Activated gamma-delta T cell (primary cell): ENCODE data around the gene TXNRD1.
"Not testable (repeated sequence)": the region's sequence is repeated elsewhere in the genome, so short reads cannot be mapped to it uniquely, and the experiment has no call there.

Experiments used
- DNase-seq: peaks from one replicate; lab custom pipeline; 2025; lab: John Stamatoyannopoulos, UW
- total RNA-seq, 2 donors: gene quantifications; one replicate each; lab custom pipeline; 2026; lab: John Stamatoyannopoulos, UW

The TXNRD1 gene
- total RNA-seq, result 164 to 348 reads per million in 2 donors

- DNase-seq, result peak; percentile 60
Observed at GRCh38 chr12:104215638-104216297, at the start of gene TXNRD1. Gene TXNRD1, plus strand, starts transcription at chr12:104215779. Its CDS starts 24 bp downstream, at chr12:104215803.

- DNase-seq, result no peak
Observed at GRCh38 chr12:104165801-104166200, 49.8 kb upstream of the TXNRD1 start.

- no peak for DNase-seq
Observed at GRCh38 chr12:104166465-104166864, 49.1 kb upstream of the TXNRD1 start.

DNA sequence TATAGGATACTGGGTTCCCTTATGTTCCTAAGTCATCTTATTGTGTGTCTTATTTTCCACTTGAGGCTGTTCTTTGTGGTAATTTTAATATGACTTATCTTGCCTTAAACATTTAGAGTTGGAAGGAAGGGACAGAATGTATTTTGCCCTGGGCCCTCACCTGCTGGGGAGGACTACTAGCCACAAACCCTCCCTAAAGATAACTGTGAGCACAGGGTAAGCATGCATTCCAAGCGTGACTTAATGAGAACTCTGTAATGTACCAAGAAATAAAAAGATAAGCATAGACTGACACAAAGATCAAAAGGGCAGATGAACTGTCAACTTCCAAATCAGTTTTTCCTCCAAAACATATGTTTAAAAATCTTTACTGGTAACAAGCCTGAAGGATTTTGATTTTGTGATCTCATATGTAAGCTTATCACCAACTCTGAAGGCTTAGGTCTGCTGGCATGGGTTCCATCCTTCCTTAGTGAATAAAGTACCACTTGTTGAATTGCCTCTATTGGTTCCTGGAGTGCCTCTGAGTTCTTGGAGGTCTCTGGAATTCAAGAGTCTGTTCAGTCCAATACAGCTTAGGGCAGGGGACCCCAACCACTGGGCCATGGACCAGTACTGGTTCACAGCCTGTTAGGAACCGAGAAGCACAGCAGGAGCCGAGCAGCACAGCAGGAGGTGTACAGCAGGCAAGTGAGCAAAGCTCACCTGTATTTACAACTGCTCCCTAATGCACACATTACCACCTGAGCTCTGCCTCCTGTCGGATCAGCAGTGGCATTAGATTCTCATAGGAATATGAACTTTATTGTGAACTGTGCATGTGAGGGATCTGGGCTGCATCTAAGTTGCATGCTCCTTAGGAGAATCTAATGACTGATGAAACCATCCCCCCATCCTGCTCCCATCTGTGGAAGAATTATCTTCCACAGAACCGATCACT, 47.8 kb upstream of the TXNRD1 start:
- no peak for DNase-seq

DNA sequence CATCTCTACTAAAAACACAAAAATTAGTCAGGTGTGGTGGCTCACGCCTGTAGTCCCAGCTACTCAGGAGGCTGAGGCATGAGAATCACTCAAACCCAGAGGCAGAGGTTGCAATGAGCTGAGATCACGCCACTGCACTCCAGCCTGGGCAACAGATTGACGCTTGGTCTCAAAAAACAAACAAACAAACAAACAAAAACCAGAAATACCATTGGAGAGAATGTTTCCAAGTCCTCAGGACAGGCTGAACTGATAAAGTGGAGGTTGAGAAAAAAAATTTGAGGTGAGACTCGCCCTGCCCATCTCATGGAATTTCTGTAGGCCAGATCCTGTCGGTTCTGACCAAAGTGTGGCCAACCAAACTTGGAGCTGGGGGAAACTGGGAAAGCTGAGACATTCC, 47.0 kb upstream of the TXNRD1 start:
- DNase-seq, result no peak

- DNase-seq, result no peak
Observed at GRCh38 chr12:104171785-104172569, 43.6 kb upstream of the TXNRD1 start.

DNA sequence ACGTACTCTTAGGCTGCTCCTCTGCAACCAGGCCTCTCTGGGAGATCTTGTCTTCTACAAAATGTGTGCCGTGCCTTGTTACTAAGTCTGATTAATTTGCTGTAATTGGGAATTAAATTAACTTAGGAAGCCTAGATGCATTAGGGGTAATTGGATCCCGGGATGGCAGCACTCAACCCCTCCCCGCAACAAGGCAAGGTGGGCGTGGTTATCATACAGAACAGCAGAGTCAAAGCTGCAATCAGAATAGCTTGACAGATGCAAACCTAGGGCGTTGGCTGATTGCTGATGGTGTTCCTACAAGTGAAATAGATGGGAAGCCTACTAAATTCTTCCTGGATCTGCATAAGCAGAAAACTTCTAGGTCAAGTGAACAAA, 43.0 kb upstream of the TXNRD1 start:
- no peak for DNase-seq

DNA sequence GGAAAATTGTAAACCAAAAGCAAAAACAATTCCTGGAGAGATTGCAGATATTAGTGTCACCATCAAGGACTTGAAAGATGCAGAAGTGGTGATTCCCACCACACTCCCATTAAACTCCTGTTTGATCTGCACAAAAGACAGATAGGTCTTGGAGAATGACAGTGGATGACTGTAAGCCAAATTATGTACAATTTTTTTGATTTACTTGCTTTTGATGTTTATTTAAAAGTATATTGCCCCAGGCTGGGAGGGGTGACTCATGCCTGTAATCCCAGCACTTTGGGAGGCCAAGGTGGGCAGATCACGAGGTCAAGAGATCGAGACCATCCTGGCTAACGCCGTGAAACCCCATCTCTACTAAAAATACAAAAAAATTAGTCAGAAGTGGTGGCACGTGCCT, 41.8 kb upstream of the TXNRD1 start:
- DNase-seq, result not testable (repeated sequence)

- no peak for DNase-seq
Observed at GRCh38 chr12:104175726-104176247, 39.8 kb upstream of the TXNRD1 start.

DNA sequence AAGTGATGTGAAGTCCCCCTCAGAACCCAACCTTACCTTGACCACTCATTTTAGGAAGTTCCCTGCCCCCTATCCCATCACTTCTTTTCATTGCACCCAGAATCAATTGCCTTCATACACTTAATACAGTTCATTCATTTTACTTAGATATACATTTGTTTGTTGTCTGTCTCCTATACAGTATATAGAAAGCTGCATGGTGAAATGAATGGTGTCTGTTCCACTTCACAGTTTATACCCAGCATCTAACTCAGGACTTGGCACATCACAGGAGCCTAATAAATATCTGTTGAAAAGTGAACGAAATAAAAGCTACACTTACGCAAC, 38.3 kb upstream of the TXNRD1 start:
- DNase-seq, result no peak

DNA sequence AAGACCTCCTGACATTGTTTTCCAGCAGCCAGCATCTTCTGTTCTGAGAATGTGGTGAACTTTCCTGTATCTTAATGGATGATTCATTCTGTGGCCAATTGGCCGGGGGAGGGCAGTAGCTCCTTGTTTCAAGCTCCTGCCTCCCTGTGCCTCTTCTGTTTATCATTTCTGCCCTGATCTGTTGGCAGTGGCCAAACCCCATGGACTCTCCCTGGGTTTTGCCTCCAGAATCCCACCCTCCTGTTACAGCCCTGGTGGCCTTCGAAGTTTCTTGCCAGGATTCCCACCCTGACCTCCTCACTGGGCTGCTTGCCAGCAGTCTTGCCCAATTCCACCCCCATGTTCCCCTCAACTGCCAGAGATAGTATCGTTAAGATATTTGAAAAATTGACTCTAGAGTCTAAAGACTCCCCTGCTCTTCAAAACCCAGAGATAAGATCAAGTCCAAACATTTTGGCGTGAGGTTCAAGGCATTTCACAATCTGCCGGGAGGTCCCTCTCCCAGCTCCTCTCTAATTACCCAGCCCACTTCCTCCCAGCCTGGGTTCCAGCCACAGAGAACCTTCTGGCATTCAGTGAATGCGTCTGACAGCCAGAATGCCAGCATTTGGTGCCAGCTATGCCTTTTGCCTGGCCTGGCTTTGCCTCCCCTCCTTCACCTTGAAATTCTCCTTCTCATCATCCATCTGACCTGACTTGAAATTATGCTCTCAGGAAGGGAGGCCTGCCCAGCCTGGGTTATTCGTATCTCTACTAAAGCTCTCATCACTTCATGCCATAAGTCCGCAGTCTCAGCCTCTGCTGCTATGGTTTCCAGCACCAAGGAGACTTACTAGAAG, 37.7 kb upstream of the TXNRD1 start:
- DNase-seq, result no peak

- DNase-seq, result no peak
Observed at GRCh38 chr12:104180374-104180773, 35.2 kb upstream of the TXNRD1 start.

DNA sequence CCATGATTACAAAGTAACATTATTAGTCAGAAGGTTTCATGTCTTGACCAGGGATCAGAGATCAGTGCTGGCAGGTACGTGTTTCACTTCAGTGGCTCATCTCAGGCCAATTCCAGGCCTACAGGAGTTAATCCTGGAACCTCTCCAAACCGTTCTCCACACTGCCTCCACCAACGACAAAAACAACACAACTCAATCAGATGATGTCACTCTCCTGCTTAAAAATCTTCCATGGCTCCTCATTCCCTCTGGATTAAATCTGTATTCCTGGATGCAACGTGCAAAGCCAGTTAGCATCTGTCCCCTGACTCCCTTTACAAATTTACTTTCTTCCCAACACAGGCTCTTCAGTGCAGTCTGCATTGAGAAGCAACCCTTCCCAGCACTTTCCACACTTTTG, 34.3 kb upstream of the TXNRD1 start:
- DNase-seq, result no peak

DNA sequence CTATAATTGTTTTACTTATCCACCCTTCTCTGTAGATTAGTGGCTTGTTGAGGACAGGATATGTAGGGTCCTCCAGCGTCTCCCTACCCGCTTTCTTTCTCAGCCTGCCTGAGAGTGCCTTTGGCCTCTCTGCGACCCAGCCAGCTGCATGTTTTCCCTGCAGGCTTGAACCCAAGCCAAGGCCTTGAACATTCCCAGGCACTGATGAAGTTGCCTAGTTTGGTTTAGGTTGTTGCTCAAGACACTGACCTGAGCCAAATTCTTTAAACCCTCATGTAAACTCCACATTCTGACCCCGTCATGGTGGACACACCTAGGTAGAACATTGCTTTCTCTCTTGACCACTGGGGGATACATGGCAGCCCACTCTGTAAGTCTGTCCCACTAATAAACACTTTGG, 33.4 kb upstream of the TXNRD1 start:
- DNase-seq, result no peak

GRCh38 chr12:104182621-104183378, 32.8 kb upstream of the TXNRD1 start:
- no peak for DNase-seq

GRCh38 chr12:104183443-104183842, 32.1 kb upstream of the TXNRD1 start:
- DNase-seq, result no peak

GRCh38 chr12:104187446-104188155, 28.0 kb upstream of the TXNRD1 start:
- no peak for DNase-seq

DNA sequence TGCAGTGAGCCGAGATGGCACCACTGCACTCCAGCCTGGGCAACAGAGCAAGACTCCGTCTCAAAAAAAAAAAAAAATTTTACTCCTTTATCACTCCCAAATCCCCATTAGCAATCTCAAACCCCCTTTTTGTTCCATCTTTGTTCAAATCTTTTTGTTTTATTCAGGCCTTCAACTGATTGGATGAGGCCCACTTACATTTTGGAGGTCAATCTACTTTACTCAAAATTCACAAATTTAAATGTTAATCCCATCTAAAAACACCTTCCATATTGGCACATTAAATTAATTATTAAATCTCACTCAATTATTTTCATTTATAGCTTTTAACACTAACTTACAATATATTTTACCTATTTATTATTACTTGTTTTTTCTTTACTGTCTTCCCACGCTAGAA, 27.0 kb upstream of the TXNRD1 start:
- no peak for DNase-seq

- DNase-seq, result no peak
Observed at GRCh38 chr12:104189915-104190555, 25.5 kb upstream of the TXNRD1 start.
